Measurements from ENCODE around the gene RADX. TPM values are rescaled to one million over a fixed set of nuclear protein-coding genes. Genes with fewer than 3 reads are reported as not detected.
A peak's percentile ranks its signal among the peaks of the same experiment; 100 is the strongest.
"Not testable (repeated sequence)": the region's sequence is repeated elsewhere in the genome, so short reads cannot be mapped to it uniquely, and the experiment has no call there.

Gene RADX
- polyA plus RNA-seq, 3 donors from 2014 or later, result 1.0 to 1.4 (median 1.3) TPM

DNA sequence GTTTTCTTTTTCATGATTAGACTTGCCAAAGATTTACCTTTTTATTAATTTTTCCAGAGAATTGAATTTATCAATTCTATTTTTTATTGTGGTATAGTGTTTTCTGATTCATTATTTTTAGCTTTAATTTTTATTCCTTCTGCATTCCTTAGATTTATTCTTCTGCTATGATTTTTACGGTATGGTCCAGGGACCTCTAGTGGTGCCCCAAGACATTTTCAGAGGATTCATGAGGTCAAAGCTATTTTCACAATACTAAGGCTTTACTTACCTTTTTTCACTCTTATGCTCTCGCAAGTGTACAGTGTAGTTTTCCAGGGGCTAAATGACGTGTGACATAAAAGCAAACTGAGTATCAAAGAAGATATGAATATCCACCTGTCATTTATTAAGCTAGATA lies 8.0 kb downstream of the RADX start:
- Mint-ChIP-seq H3K36me3 (peaks cover 0 to 5% (median 0%) of the 10 kb centered on the region in 3 donors), H3K9me3 (no peaks in the 10 kb centered on the region), H3K4me1 (no peaks in the 10 kb centered on the region), H3K27ac (no peak overlapping the region), H3K4me3 (no peak overlapping the region), H3K27me3 (ENCODE audit: low read depth in 3 of 3) (peaks cover 0 to 5% (median 2%) of the 10 kb centered on the region in 3 donors)
- no peak for DNase-seq

DNA sequence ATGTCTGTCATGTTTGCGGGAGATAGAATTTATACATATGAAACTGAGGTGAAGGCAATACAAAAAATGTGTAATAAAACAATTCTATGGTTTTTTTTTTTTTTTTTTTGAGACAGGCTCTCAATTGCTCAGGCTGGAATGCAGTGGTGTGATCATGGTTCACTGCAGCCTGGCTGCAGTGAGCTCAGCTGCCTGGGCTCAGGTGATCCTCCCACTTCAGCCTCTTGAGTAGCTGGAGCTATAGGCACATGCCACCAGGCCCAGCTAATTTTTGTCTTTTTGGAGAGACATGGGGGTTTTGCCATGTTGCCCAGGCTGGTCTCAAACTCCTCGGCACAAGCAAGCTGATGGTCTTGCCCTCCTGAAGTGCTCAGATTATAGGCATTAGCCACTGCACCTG lies 10.1 kb downstream of the RADX start:
- no peak for DNase-seq
- H3K27ac Mint-ChIP-seq, result no peak overlapping the region

GRCh38 chrX:106626789-106627188 lies 15.0 kb downstream of the RADX start:
- no peaks in the 10 kb centered on the region for H3K9me3 Mint-ChIP-seq
- peaks cover 0 to 6% (median 0%) of the 10 kb centered on the region in 3 donors for H3K27me3 Mint-ChIP-seq (ENCODE audit: low read depth in 3 of 3)
- H3K27ac Mint-ChIP-seq, result no peak overlapping the region
- no peaks in the 10 kb centered on the region for H3K4me1 Mint-ChIP-seq
- no peak overlapping the region for H3K4me3 Mint-ChIP-seq
- no peak for DNase-seq
- peaks cover 0 to 9% (median 0%) of the 10 kb centered on the region in 3 donors for H3K36me3 Mint-ChIP-seq

More for the DNA sequence above, 10.1 kb downstream of the RADX start:
- no peaks in the 10 kb centered on the region for H3K4me1 Mint-ChIP-seq
- no peak overlapping the region for H3K4me3 Mint-ChIP-seq
- H3K9me3 Mint-ChIP-seq, result no peaks in the 10 kb centered on the region
- H3K36me3 Mint-ChIP-seq, result peaks cover 0 to 5% (median 0%) of the 10 kb centered on the region in 3 donors
- H3K27me3 Mint-ChIP-seq (ENCODE audit: low read depth in 3 of 3), result peaks cover 0 to 2% (median 2%) of the 10 kb centered on the region in 3 donors

GRCh38 chrX:106631615-106632014 lies 19.8 kb downstream of the RADX start:
- Mint-ChIP-seq H3K9me3 (no peaks in the 10 kb centered on the region), H3K36me3 (peaks cover 0 to 4% (median 0%) of the 10 kb centered on the region in 3 donors), H3K27me3 (ENCODE audit: low read depth in 3 of 3) (peaks cover 0 to 4% (median 3%) of the 10 kb centered on the region in 3 donors), H3K4me3 (no peak overlapping the region), H3K27ac (no peak overlapping the region), H3K4me1 (no peaks in the 10 kb centered on the region)
- no peak for DNase-seq

DNA sequence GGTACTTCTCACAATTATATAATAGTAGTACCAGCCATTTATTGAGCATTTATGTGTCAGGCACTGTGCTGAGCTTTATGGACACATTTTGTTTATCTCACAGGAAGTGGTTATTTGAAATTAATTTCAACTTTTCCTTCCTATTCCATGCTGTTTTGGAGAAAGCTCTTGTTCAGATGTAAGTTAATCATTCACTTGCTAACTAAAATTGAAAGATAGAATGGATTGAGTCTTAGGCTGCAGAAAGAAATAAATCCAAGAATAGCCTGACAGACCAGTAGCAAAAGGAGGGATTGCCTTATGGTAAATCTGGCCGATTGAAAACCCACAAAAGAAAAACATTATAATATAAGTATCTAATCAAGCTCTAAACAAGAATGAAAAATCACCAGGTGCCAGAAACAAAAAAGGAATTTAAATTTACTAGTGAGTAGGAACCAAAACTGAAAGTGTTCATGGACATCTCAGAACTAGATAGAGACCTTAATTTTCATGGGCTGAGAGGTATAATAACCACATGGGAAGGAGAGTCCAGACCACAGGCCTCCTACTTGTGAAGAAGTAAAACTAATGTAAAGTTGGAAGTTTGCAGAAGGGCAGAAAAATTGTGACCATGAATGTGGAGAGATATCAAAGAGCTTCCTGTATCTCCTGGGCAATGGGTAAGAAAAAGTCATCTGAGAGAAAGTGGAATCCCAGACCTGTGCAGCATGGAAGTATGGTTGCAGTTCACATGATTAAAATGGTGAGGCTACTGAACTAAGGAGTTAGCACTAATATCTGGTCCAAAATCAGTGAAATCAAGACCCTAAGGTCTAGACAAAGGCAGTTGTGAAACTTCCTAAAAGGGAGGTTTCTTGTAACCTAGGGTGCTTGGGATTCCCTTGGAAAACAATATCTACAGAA lies 38.0 kb downstream of the RADX start:
- peak in 2 of 3 donors; percentile 2 to 3 for DNase-seq
- Mint-ChIP-seq H3K27ac (peak overlapping the region in 3 of 6 donors; percentile 4 to 63 (median 53)), H3K36me3 (peaks cover 0 to 4% (median under 1%) of the 10 kb centered on the region in 3 donors), H3K27me3 (ENCODE audit: low read depth in 3 of 3) (peaks cover 0 to 7% (median 4%) of the 10 kb centered on the region in 3 donors), H3K9me3 (no peaks in the 10 kb centered on the region), H3K4me3 (peak overlapping the region in 2 of 5 donors; percentile 36 to 76), H3K4me1 (peaks cover 10 to 12% of the 10 kb centered on the region in 2 donors)

DNA sequence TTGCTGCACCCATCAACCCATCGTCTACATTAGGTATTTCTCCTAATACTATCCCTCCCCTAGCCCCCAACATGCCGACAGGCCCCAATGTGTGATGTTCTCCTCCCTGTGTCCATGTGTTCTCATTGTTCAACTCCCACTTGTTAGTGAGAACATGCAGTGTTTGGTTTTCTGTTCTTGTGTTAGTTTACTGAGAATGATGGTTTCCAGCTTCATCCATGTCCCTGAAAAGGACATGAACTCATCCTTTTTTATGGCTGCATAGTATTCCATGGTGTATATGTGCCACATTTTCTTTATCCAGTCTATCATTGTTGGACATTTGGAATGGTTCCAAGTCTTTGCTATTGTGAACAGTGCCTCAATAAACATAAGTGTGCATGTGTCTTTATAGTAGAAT lies 41.8 kb downstream of the RADX start:
- not testable (repeated sequence) for H3K36me3 Mint-ChIP-seq; H3K4me3 Mint-ChIP-seq; DNase-seq; H3K27ac Mint-ChIP-seq; H3K27me3 Mint-ChIP-seq (ENCODE audit: low read depth in 3 of 3); H3K9me3 Mint-ChIP-seq
- H3K4me1 Mint-ChIP-seq, result peaks cover 10 to 12% of the 10 kb centered on the region in 2 donors

DNA sequence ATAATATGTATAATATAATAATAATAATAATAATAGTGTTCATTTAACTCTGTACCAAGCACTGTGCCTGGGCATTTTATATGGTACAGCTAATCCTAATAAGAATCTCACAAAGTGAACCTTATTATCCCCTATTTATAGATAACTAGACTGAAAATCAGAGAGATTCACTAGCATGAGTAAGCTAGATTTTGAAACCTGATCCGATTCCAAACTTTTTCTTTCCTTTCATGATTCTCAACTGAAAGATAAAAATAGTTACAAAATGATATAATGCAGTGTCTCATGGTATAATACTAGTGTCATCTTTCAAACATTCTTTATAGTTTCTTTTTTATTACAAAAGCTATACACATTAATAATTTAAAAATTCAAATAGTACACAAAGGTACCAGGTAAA lies 58.9 kb downstream of the RADX start:
- H3K4me1 Mint-ChIP-seq, result no peaks in the 10 kb centered on the region
- peaks cover 0 to 2% (median 0%) of the 10 kb centered on the region in 3 donors for H3K27me3 Mint-ChIP-seq (ENCODE audit: low read depth in 3 of 3)
- no peak overlapping the region for H3K4me3 Mint-ChIP-seq
- H3K9me3 Mint-ChIP-seq, result no peaks in the 10 kb centered on the region
- peaks cover 0 to 6% (median 3%) of the 10 kb centered on the region in 3 donors for H3K36me3 Mint-ChIP-seq
- no peak for DNase-seq
- no peak overlapping the region for H3K27ac Mint-ChIP-seq

- Mint-ChIP-seq H3K27me3 (ENCODE audit: low read depth in 3 of 3) (peaks cover 0 to 2% (median 0%) of the 10 kb centered on the region in 3 donors), H3K9me3 (no peaks in the 10 kb centered on the region), H3K27ac (no peak overlapping the region), H3K4me3 (no peak overlapping the region), H3K4me1 (no peaks in the 10 kb centered on the region), H3K36me3 (peaks cover 0 to 6% (median 0%) of the 10 kb centered on the region in 3 donors)
- DNase-seq, result no peak
Observed at GRCh38 chrX:106672527-106672926, 60.7 kb downstream of the RADX start.

- peaks cover 0 to 2% (median 0%) of the 10 kb centered on the region in 6 donors for H3K9me3 Mint-ChIP-seq
- DNase-seq, result no peak
- H3K27ac Mint-ChIP-seq, result no peak overlapping the region
- peaks cover 0 to 5% (median 0%) of the 10 kb centered on the region in 3 donors for H3K27me3 Mint-ChIP-seq (ENCODE audit: low read depth in 3 of 3)
- H3K4me1 Mint-ChIP-seq, result no peaks in the 10 kb centered on the region
- no peak overlapping the region for H3K4me3 Mint-ChIP-seq
- no peaks in the 10 kb centered on the region for H3K36me3 Mint-ChIP-seq
Observed at GRCh38 chrX:106680716-106681115, 68.9 kb downstream of the RADX start.

GRCh38 chrX:106684207-106684606 lies 72.4 kb downstream of the RADX start:
- peaks cover 0 to 7% (median 0%) of the 10 kb centered on the region in 3 donors for H3K27me3 Mint-ChIP-seq (ENCODE audit: low read depth in 3 of 3)
- no peak overlapping the region for H3K27ac Mint-ChIP-seq
- no peak overlapping the region for H3K4me3 Mint-ChIP-seq
- DNase-seq, result no peak
- H3K36me3 Mint-ChIP-seq, result no peaks in the 10 kb centered on the region
- no peaks in the 10 kb centered on the region for H3K4me1 Mint-ChIP-seq
- peaks cover 0 to 2% (median 0%) of the 10 kb centered on the region in 6 donors for H3K9me3 Mint-ChIP-seq

DNA sequence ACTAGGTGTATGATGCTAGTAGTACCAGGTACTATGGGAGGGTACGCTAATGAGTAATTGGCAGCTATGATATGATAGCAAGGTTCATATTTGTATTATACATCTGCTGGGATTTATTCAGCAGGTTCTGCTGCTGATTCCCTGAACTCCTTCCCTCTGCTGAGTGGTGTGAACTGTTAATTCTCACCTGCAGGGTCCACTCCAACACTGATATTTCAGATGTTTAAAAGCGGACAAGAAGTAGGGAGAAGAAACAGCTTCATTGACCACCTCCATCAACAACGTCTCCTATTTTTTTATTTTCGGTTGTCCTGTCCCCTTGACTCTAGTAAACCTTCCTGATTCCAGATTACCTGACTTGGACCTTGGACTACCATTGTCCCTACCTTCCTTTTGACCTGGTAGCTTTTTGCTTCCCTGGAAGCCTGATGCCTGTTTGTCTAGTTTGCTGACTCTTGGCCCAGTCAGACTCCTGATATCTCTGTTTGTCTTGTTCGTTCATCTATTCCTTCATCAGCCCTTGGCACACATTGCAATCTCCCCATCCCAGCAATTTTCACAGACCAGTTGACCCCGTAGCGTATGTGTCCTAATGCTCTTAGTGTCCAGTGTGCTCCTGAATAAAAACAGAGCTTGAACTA lies 80.8 kb downstream of the RADX start:
- no peaks in the 10 kb centered on the region for H3K4me1 Mint-ChIP-seq
- H3K27ac Mint-ChIP-seq, result no peak overlapping the region
- H3K36me3 Mint-ChIP-seq, result no peaks in the 10 kb centered on the region
- DNase-seq, result no peak
- peaks cover 0 to 8% (median 3%) of the 10 kb centered on the region in 3 donors for H3K27me3 Mint-ChIP-seq (ENCODE audit: low read depth in 3 of 3)
- no peaks in the 10 kb centered on the region for H3K9me3 Mint-ChIP-seq
- H3K4me3 Mint-ChIP-seq, result no peak overlapping the region

DNA sequence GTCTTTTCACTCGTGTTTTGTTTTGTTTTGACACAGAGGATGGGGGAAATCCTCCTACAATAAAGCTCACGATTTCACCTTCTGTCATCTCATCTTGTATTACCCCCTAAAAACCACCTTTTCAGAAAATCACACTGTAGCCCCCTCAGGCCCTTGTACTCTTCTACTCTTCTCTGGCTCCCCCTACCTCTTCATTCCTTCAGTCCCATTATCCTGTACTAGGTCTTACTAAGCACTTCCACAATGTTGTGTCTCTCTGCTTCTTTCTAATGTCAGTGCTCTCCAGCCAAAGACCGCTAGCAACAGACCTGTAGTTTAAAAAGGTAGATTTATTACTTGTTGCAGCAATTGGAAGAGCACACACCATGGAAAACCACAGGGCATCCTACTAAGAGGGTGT lies 84.7 kb downstream of the RADX start:
- DNase-seq, result no peak
- Mint-ChIP-seq H3K4me3 (no peak overlapping the region), H3K9me3 (peaks cover 0 to 4% (median 0%) of the 10 kb centered on the region in 6 donors), H3K36me3 (no peaks in the 10 kb centered on the region), H3K27me3 (ENCODE audit: low read depth in 3 of 3) (peaks cover 0 to 8% (median 6%) of the 10 kb centered on the region in 3 donors), H3K27ac (no peak overlapping the region), H3K4me1 (no peaks in the 10 kb centered on the region)

DNA sequence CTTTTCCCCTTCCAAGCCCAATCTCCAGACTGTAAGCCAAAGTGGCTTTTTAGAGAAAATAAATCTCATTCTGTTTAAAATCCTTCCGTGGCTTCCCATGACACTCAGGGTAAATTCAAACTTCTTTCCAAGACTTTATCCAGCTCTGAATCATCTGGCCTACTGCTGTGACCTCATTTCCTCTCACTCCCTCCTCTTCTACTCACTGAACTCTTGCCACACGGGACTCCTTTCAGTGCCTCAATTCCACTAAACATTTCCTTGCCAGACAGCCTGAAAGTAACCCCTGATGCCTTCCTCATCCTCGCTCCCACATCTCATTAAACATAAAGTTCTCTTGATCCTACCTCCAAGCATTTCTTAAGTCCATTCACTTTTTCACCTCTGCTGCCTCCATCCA lies 86.9 kb downstream of the RADX start:
- no peaks in the 10 kb centered on the region for H3K36me3 Mint-ChIP-seq
- peaks cover 0 to 4% (median 0%) of the 10 kb centered on the region in 6 donors for H3K9me3 Mint-ChIP-seq
- H3K4me1 Mint-ChIP-seq, result no peaks in the 10 kb centered on the region
- no peak overlapping the region for H3K4me3 Mint-ChIP-seq
- H3K27ac Mint-ChIP-seq, result no peak overlapping the region
- no peak for DNase-seq
- peaks cover 0 to 10% (median 3%) of the 10 kb centered on the region in 3 donors for H3K27me3 Mint-ChIP-seq (ENCODE audit: low read depth in 3 of 3)

GRCh38 chrX:106702636-106703035 lies 90.9 kb downstream of the RADX start:
- no peak for DNase-seq
- H3K27me3 Mint-ChIP-seq (ENCODE audit: low read depth in 3 of 3), result peaks cover 0 to 11% (median 5%) of the 10 kb centered on the region in 3 donors
- H3K36me3 Mint-ChIP-seq, result no peaks in the 10 kb centered on the region
- no peaks in the 10 kb centered on the region for H3K4me1 Mint-ChIP-seq
- H3K4me3 Mint-ChIP-seq, result no peak overlapping the region
- no peak overlapping the region for H3K27ac Mint-ChIP-seq
- H3K9me3 Mint-ChIP-seq, result peaks cover 0 to 4% (median 0%) of the 10 kb centered on the region in 6 donors

Measured in immature natural killer cell (primary cell).